ENCODE results near the gene KRT35. TPM values are rescaled to one million over a fixed set of nuclear protein-coding genes. Genes with fewer than 3 reads are reported as not detected.
A peak's percentile ranks its signal among the peaks of the same experiment; 100 is the strongest.

The KRT35 gene
- total and polyA plus RNA-seq, 10 of the 15 experiments (the other 5 are each of a cell fraction or from before 2014, with no cell fraction given), result not detected

DNA sequence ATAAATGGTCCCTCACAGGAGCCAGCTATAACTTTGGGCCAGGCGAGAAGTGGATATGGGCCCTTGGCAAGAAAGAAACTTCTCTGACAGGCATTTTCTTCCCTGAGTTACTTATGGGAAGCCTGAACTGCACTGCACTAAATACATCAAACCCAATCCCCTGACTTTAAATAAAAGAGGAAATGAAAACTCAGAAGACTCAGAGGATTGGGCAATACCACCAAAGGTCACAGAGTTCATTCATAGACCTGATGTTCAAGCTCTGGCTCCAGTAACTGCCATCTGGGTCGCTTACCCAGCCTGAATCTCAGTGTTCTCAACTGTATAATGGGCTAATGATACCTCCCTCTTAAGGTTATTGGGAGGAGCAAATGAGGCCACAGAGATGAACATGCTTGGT is 815 bp downstream of the KRT35 start:
- POLR2A ChIA-PET, result no interaction called here
- DNase-seq (ENCODE audit: low read depth, low spot score) (no peak), ATAC-seq (no peak), FAIRE-seq (no peak)
- TF ChIP-seq SPI1 (IDR thresholded peaks at IDR 0.05; ENCODE audit: borderline replicate concordance, insufficient read depth, low read depth, low read length) (peak; percentile 60; the same call in 1 of the 2 replicates), ZNF207 (IDR thresholded peaks at IDR 0.05; ENCODE audit: borderline replicate concordance) (no peak), NR2F1 (conservative IDR thresholded peaks at IDR 0.05) (peak; percentile 74)
- TF ChIP-seq, protein P1, sequence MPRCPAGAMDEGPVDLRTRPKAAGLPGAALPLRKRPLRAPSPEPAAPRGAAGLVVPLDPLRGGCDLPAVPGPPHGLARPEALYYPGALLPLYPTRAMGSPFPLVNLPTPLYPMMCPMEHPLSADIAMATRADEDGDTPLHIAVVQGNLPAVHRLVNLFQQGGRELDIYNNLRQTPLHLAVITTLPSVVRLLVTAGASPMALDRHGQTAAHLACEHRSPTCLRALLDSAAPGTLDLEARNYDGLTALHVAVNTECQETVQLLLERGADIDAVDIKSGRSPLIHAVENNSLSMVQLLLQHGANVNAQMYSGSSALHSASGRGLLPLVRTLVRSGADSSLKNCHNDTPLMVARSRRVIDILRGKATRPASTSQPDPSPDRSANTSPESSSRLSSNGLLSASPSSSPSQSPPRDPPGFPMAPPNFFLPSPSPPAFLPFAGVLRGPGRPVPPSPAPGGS (IDR thresholded peaks at IDR 0.05; ENCODE audit: borderline replicate concordance, insufficient read depth, low read depth, low read length, poor library complexity, severe bottlenecking), result no peak
- RAD21 ChIA-PET (ENCODE audit: unreplicated experiment), result no interaction called here
- Histone ChIP-seq H3K36me3 (ENCODE audit: control insufficient read depth in 2 of 2, insufficient read depth in 2 of 2, low read length in 1 of 2) (no peaks in the 10 kb centered on the region), H3K4me2 (ENCODE audit: control insufficient read depth, insufficient read depth) (no peak overlapping the region), H4K20me1 (ENCODE audit: control insufficient read depth, insufficient read depth) (no peaks in the 10 kb centered on the region), H3K4me3 (no peak overlapping the region), H3K4me1 (ENCODE audit: control insufficient read depth, insufficient read depth, low read length) (no peaks in the 10 kb centered on the region; the same call in 1 of the 2 replicates), H3K27ac (ENCODE audit: control insufficient read depth, insufficient read depth) (no peak overlapping the region), H3K79me2 (ENCODE audit: control insufficient read depth, insufficient read depth, low read length) (no peaks in the 10 kb centered on the region), H3K9me3 (replicated peaks; ENCODE audit: control insufficient read depth, insufficient read depth, low read length) (no peaks in the 10 kb centered on the region), H3K9ac (ENCODE audit: control insufficient read depth, insufficient read depth, low read length) (no peak overlapping the region), H2AFZ (ENCODE audit: control insufficient read depth, low read depth, low read length) (no peak overlapping the region), H3K27me3 (replicated peaks in 1 of 2; ENCODE audit: control insufficient read depth in 2 of 2, insufficient read depth in 2 of 2, low read length in 1 of 2) (peaks cover 0 to 3% of the 10 kb centered on the region in 2 experiments; a peak in 2 of 4 replicates)
- CTCF ChIA-PET, result no interaction called here
- intact Hi-C loops (cut with micrococcal nuclease; ENCODE audit: unreplicated experiment) (no loop called here), in situ Hi-C loops (cut with MboI) (no loop called here)
- SMC1A ChIA-PET (ENCODE audit: uncharacterized antibody, unreplicated experiment), result no interaction called here
- BruUV-seq (replicated peaks), result no TSS peak
- WGBS (ENCODE audit: insufficient coverage, insufficient replicate concordance, low lambda C conversion rate, missing lambda C conversion rate), result 0% methylated on average over 2 of the region's 2 CpGs

DNA sequence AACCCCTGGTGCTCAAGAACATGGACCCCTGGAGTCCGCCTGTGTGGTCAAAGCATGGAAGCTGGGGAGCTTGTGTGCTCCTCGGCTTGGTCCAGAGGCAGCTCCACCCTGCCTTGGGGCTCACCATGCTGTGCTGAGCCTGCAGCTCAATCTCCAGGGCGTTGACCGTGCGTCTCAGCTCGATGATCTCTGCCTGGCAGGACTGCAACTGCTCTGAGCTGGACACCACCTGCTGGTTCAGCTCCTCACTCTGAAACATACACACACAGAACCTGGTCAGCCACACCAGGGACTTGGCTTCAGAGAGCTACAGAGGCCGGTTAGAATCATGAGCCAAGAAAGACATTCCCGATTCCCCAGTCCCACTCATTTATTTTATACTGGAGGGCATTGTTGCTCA is 2.7 kb downstream of the KRT35 start:
- Histone ChIP-seq H3K9ac (ENCODE audit: control insufficient read depth, insufficient read depth, low read length) (no peak overlapping the region), H3K4me2 (ENCODE audit: control insufficient read depth, insufficient read depth) (no peak overlapping the region), H3K4me1 (ENCODE audit: control insufficient read depth, insufficient read depth, low read length) (no peaks in the 10 kb centered on the region; the same call in 1 of the 2 replicates), H3K4me3 (no peak overlapping the region), H3K9me3 (replicated peaks; ENCODE audit: control insufficient read depth, insufficient read depth, low read length) (no peaks in the 10 kb centered on the region), H2AFZ (ENCODE audit: control insufficient read depth, low read depth, low read length) (no peak overlapping the region), H4K20me1 (ENCODE audit: control insufficient read depth, insufficient read depth) (no peaks in the 10 kb centered on the region), H3K27ac (ENCODE audit: control insufficient read depth, insufficient read depth) (no peak overlapping the region), H3K79me2 (ENCODE audit: control insufficient read depth, insufficient read depth, low read length) (no peaks in the 10 kb centered on the region), H3K27me3 (replicated peaks in 1 of 2; ENCODE audit: control insufficient read depth in 2 of 2, insufficient read depth in 2 of 2, low read length in 1 of 2) (0 out of 4 replicates have a peak, but pooled peaks cover 1 to 3% of the 10 kb centered on the region in 2 experiments), H3K36me3 (ENCODE audit: control insufficient read depth in 2 of 2, insufficient read depth in 2 of 2, low read length in 1 of 2) (no peaks in the 10 kb centered on the region)
- RAD21 ChIA-PET (ENCODE audit: unreplicated experiment), result no interaction called here
- POLR2A ChIA-PET, result no interaction called here
- intact Hi-C loops (cut with micrococcal nuclease; ENCODE audit: unreplicated experiment), result no loop called here
- in situ Hi-C loops (cut with MboI), result no loop called here
- 28% methylated on average over 8 of the region's 8 CpGs for WGBS (ENCODE audit: insufficient coverage, insufficient replicate concordance, low lambda C conversion rate, missing lambda C conversion rate)
- CTCF ChIA-PET, result interaction anchor here (1.0 kb wide), 1 partner anchor 11 kb away, joined by 3 read pairs; the partner anchor contains the start of gene KRT32
- SMC1A ChIA-PET (ENCODE audit: uncharacterized antibody, unreplicated experiment), result no interaction called here
- DNase-seq (ENCODE audit: low read depth, low spot score) (no peak), ATAC-seq (no peak), FAIRE-seq (no peak)
- no TSS peak for BruUV-seq (replicated peaks)
- TF ChIP-seq NR2F1 (conservative IDR thresholded peaks at IDR 0.05) (no peak), MXI1 (IDR thresholded peaks at IDR 0.05; ENCODE audit: low read depth, low read length) (no peak), BCL11A (IDR thresholded peaks at IDR 0.05; ENCODE audit: low read depth, low read length) (no peak), EGR1 (IDR thresholded peaks at IDR 0.05; ENCODE audit: borderline replicate concordance in 1 of 2, low read depth in 2 of 2, low read length in 2 of 2) (no peak), MYC (IDR thresholded peaks at IDR 0.05; ENCODE audit: insufficient read depth, insufficient read length, insufficient replicate concordance, low read length, severe bottlenecking) (no peak), ZNF274 (IDR thresholded peaks at IDR 0.05; ENCODE audit: insufficient read depth, insufficient read length) (no peak)
- TF ChIP-seq, protein P2, sequence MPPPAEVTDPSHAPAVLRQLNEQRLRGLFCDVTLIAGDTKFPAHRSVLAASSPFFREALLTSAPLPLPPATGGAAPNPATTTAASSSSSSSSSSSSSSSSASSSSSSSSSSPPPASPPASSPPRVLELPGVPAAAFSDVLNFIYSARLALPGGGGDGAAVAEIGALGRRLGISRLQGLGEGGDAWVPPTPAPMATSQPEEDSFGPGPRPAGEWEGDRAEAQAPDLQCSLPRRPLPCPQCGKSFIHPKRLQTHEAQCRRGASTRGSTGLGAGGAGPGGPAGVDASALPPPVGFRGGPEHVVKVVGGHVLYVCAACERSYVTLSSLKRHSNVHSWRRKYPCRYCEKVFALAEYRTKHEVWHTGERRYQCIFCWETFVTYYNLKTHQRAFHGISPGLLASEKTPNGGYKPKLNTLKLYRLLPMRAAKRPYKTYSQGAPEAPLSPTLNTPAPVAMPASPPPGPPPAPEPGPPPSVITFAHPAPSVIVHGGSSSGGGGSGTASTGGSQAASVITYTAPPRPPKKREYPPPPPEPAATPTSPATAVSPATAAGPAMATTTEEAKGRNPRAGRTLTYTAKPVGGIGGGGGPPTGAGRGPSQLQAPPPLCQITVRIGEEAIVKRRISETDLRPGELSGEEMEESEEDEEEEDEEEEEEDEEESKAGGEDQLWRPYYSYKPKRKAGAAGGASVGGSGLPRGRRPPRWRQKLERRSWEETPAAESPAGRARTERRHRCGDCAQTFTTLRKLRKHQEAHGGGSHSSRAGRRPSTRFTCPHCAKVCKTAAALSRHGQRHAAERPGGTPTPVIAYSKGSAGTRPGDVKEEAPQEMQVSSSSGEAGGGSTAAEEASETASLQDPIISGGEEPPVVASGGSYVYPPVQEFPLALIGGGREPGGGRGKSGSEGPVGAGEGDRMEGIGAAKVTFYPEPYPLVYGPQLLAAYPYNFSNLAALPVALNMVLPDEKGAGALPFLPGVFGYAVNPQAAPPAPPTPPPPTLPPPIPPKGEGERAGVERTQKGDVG (CRISPR knock-in tag; IDR thresholded peaks at IDR 0.05), result no peak
- TF ChIP-seq, protein P3, sequence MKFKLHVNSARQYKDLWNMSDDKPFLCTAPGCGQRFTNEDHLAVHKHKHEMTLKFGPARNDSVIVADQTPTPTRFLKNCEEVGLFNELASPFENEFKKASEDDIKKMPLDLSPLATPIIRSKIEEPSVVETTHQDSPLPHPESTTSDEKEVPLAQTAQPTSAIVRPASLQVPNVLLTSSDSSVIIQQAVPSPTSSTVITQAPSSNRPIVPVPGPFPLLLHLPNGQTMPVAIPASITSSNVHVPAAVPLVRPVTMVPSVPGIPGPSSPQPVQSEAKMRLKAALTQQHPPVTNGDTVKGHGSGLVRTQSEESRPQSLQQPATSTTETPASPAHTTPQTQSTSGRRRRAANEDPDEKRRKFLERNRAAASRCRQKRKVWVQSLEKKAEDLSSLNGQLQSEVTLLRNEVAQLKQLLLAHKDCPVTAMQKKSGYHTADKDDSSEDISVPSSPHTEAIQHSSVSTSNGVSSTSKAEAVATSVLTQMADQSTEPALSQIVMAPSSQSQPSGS (IDR thresholded peaks at IDR 0.05; ENCODE audit: low read length), result no peak

Data from GM12878 (cell line).